IPS DF 19.7 (cell line): ENCODE results near the gene C2orf76.

Source experiments
- DNase-seq: peaks from one replicate; pipeline ENCODE4 v3.0.0-alpha.2; 2013; ENCODE audit warnings: low read depth, low spot score

The C2orf76 gene

GRCh38 chr2:119338272-119338671, 28.4 kb downstream of the C2orf76 start:
- no peak for DNase-seq

GRCh38 chr2:119337749-119338148, 28.9 kb downstream of the C2orf76 start:
- no peak for DNase-seq

GRCh38 chr2:119333833-119334232, 32.8 kb downstream of the C2orf76 start:
- no peak for DNase-seq

GRCh38 chr2:119333360-119333759, 33.3 kb downstream of the C2orf76 start:
- no peak for DNase-seq

- no peak for DNase-seq
Observed at GRCh38 chr2:119332953-119333352, 33.7 kb downstream of the C2orf76 start.

GRCh38 chr2:119327431-119327830, 39.2 kb downstream of the C2orf76 start:
- DNase-seq: no peak

GRCh38 chr2:119326938-119327337, 39.7 kb downstream of the C2orf76 start:
- no peak for DNase-seq

GRCh38 chr2:119324685-119325270, 41.9 kb downstream of the C2orf76 start:
- DNase-seq: no peak

- no peak for DNase-seq
Observed at GRCh38 chr2:119323459-119323858, 43.2 kb downstream of the C2orf76 start.

- DNase-seq: no peak
Observed at GRCh38 chr2:119319593-119319992, 47.0 kb downstream of the C2orf76 start.

- DNase-seq: no peak
Observed at GRCh38 chr2:119317554-119317953, 49.1 kb downstream of the C2orf76 start.

- DNase-seq: no peak
Observed at GRCh38 chr2:119316066-119316465, 50.6 kb downstream of the C2orf76 start.

GRCh38 chr2:119315241-119315925, 51.3 kb downstream of the C2orf76 start:
- no peak for DNase-seq

GRCh38 chr2:119311831-119312230, 54.8 kb downstream of the C2orf76 start:
- no peak for DNase-seq

GRCh38 chr2:119311371-119311770, 55.3 kb downstream of the C2orf76 start:
- DNase-seq: no peak

GRCh38 chr2:119308793-119309330, 57.8 kb downstream of the C2orf76 start:
- no peak for DNase-seq

- DNase-seq: no peak
Observed at GRCh38 chr2:119307419-119308140, 59.1 kb downstream of the C2orf76 start.

- no peak for DNase-seq
Observed at GRCh38 chr2:119306196-119306590, 60.4 kb downstream of the C2orf76 start.

- no peak for DNase-seq
Observed at GRCh38 chr2:119305497-119306195, 61.0 kb downstream of the C2orf76 start.

GRCh38 chr2:119304847-119305246, 61.8 kb downstream of the C2orf76 start:
- no peak for DNase-seq

- DNase-seq: no peak
Observed at GRCh38 chr2:119301413-119301812, 65.2 kb downstream of the C2orf76 start.
